Caco-2 (cell line): Measurements from ENCODE around the gene BFAR. TPM values are rescaled to one million over a fixed set of nuclear protein-coding genes. Genes with fewer than 3 reads are reported as not detected.

Experiments
- BruUV-seq: library from RNA; stranded (reverse); fragments of 400-500 nt; replicated peaks from 2 replicates; lab custom pipeline; 2021; lab: Mats Ljungman, UMichigan
- CTCF ChIA-PET: fragments of 300-600 bp; sonication (Branson Sonifier 250); formaldehyde crosslinking; loops from one replicate; lab custom pipeline; 2022; ENCODE audit warnings: antibody characterized with exemption; lab: Charles Lee
- POLR2A ChIA-PET: fragments of 300-600 bp; sonication (Branson Sonifier 250); formaldehyde crosslinking; loops from one replicate; lab custom pipeline; 2022; ENCODE audit warnings: antibody characterized with exemption; lab: Charles Lee
- DNase-seq, 2 experiments: peaks; one replicate each; pipeline versions ENCODE4 v3.0.0 to v3.0.0-alpha.2; 2020 to 2022
- H3K27me3 ChIP-seq: replicated peaks from 2 replicates; pipeline ENCODE4 v1.6.0; 2011; ENCODE audit warnings: low read length; ENCODE audit not compliant: control insufficient read depth, insufficient read depth
- H3K36me3 ChIP-seq: 2 replicates; pipeline ENCODE4 v1.5.1; 2011; ENCODE audit warnings: low read length; ENCODE audit not compliant: control insufficient read depth, insufficient read depth
- H3K4me1 ChIP-seq: fragments of 250-450 bp; sonication (Bioruptor Pico); 2 replicates; pipeline ENCODE4 v1.5.1; 2020; ENCODE audit warnings: mild to moderate bottlenecking
- H3K4me3 ChIP-seq: 2 replicates; pipeline ENCODE4 v1.5.1; 2011; ENCODE audit warnings: low read depth, mild to moderate bottlenecking, control low read depth, low read length
- H3K9me3 ChIP-seq: fragments of 250-450 bp; sonication (Bioruptor Pico); 2 replicates; pipeline ENCODE4 v1.5.1; 2020; ENCODE audit warnings: mild to moderate bottlenecking, moderate library complexity
- H3K27ac Mint-ChIP-seq: one replicate; pipeline ENCODE4 v1.8.0; 2022; ENCODE audit warnings: mixed read lengths; ENCODE audit not compliant: unreplicated experiment
- H3K27me3 Mint-ChIP-seq: one replicate; pipeline ENCODE4 v1.8.0; 2022; ENCODE audit warnings: mixed read lengths; ENCODE audit not compliant: insufficient read depth, unreplicated experiment
- H3K36me3 Mint-ChIP-seq: one replicate; pipeline ENCODE4 v1.8.0; 2022; ENCODE audit warnings: mild to moderate bottlenecking, mixed read lengths; ENCODE audit not compliant: insufficient read depth, unreplicated experiment
- H3K4me1 Mint-ChIP-seq: one replicate; pipeline ENCODE4 v1.8.0; 2022; ENCODE audit warnings: low read depth, mixed read lengths; ENCODE audit not compliant: unreplicated experiment
- H3K4me3 Mint-ChIP-seq: one replicate; pipeline ENCODE4 v1.8.0; 2022; ENCODE audit warnings: mild to moderate bottlenecking, moderate library complexity, mixed read lengths; ENCODE audit not compliant: unreplicated experiment
- H3K9me3 Mint-ChIP-seq: one replicate; pipeline ENCODE4 v1.8.0; 2022; ENCODE audit warnings: mixed read lengths; ENCODE audit not compliant: unreplicated experiment
- CTCF ChIP-seq, 2 experiments: fragments of 200-600 bp in 1 of 2; IDR thresholded peaks; 1 replicate in 1 of 2; 2 replicates in 1 of 2; pipeline versions ENCODE4 v1.5.1 to v1.8.0; 2011 to 2022; ENCODE audit warnings: antibody characterized with exemption in 1 of 2, control low read depth in 1 of 2, inconsistent platforms in 1 of 2, low read depth in 1 of 2, low read length in 1 of 2, mild to moderate bottlenecking in 1 of 2, moderate library complexity in 1 of 2; ENCODE audit not compliant: insufficient read depth in 1 of 2, severe bottlenecking in 1 of 2, unreplicated experiment in 1 of 2
- intact Hi-C: fragments of 100-400 bp; cut with micrococcal nuclease; formaldehyde crosslinking; loops from one replicate; pipeline ENCODE4 v1.10.0; 2022; ENCODE audit not compliant: unreplicated experiment
- total RNA-seq: library from RNA; stranded (reverse); gene quantifications from 2 replicates; pipeline ENCODE4 v1.2.3, GENCODE V29; 2022

The BFAR gene
- total RNA-seq, 1 experiment from 2014 or later: 42.7 TPM

- Mint-ChIP-seq H3K27me3 (no peaks in the 10 kb centered on the region), H3K4me3 (no peak overlapping the region), H3K4me1 (no peaks in the 10 kb centered on the region), H3K36me3 (peaks cover 67% of the 10 kb centered on the region), H3K9me3 (no peaks in the 10 kb centered on the region), H3K27ac (no peak overlapping the region)
- Histone ChIP-seq H3K36me3 (no peaks in the 10 kb centered on the region; the same call in 1 of the 2 replicates), H3K27me3 (no peaks in the 10 kb centered on the region), H3K4me3 (no peak overlapping the region), H3K9me3 (no peaks in the 10 kb centered on the region), H3K4me1 (no peaks in the 10 kb centered on the region)
- BruUV-seq: no TSS peak
- ChIA-PET CTCF (no interaction called here), POLR2A (no interaction called here)
- no peak for TF ChIP-seq CTCF (IDR thresholded peaks at IDR 0.05; ENCODE audit: insufficient read depth in 1 of 2, low read depth in 1 of 2, low read length in 1 of 2, severe bottlenecking in 1 of 2, unreplicated experiment in 1 of 2)
- intact Hi-C loops: no loop called here
- DNase-seq: no peak
Observed at GRCh38 chr16:14649816-14650215, 17.1 kb downstream of the BFAR start.

GRCh38 chr16:14650629-14651028, 17.9 kb downstream of the BFAR start:
- CTCF ChIA-PET: no interaction called here
- DNase-seq: no peak
- Histone ChIP-seq H3K36me3 (no peaks in the 10 kb centered on the region; the same call in 1 of the 2 replicates), H3K4me3 (no peak overlapping the region), H3K27me3 (no peaks in the 10 kb centered on the region), H3K9me3 (no peaks in the 10 kb centered on the region), H3K4me1 (peaks cover 2% of the 10 kb centered on the region; the same call in 1 of the 2 replicates)
- no peak for TF ChIP-seq CTCF (IDR thresholded peaks at IDR 0.05; ENCODE audit: insufficient read depth in 1 of 2, low read depth in 1 of 2, low read length in 1 of 2, severe bottlenecking in 1 of 2, unreplicated experiment in 1 of 2)
- POLR2A ChIA-PET: no interaction called here
- Mint-ChIP-seq H3K27me3 (no peaks in the 10 kb centered on the region), H3K4me1 (no peaks in the 10 kb centered on the region), H3K36me3 (peaks cover 67% of the 10 kb centered on the region), H3K9me3 (no peaks in the 10 kb centered on the region), H3K4me3 (no peak overlapping the region), H3K27ac (no peak overlapping the region)
- BruUV-seq: no TSS peak
- intact Hi-C loops: no loop called here

- no peak for TF ChIP-seq CTCF (IDR thresholded peaks at IDR 0.05; ENCODE audit: insufficient read depth in 1 of 2, low read depth in 1 of 2, low read length in 1 of 2, severe bottlenecking in 1 of 2, unreplicated experiment in 1 of 2)
- Histone ChIP-seq H3K4me1 (peaks cover 13% of the 10 kb centered on the region), H3K9me3 (no peaks in the 10 kb centered on the region), H3K36me3 (no peaks in the 10 kb centered on the region; the same call in 1 of the 2 replicates), H3K4me3 (no peak overlapping the region), H3K27me3 (no peaks in the 10 kb centered on the region)
- POLR2A ChIA-PET: no interaction called here
- Mint-ChIP-seq H3K36me3 (peaks cover 60% of the 10 kb centered on the region), H3K4me3 (no peak overlapping the region), H3K9me3 (no peaks in the 10 kb centered on the region), H3K27me3 (no peaks in the 10 kb centered on the region), H3K27ac (no peak overlapping the region), H3K4me1 (no peaks in the 10 kb centered on the region)
- DNase-seq: no peak
- no TSS peak for BruUV-seq
- CTCF ChIA-PET: no interaction called here
- intact Hi-C loops: no loop called here
Observed at GRCh38 chr16:14652726-14653125, 20.0 kb downstream of the BFAR start.
